ENCODE data around the gene DNMT3L.

DNA sequence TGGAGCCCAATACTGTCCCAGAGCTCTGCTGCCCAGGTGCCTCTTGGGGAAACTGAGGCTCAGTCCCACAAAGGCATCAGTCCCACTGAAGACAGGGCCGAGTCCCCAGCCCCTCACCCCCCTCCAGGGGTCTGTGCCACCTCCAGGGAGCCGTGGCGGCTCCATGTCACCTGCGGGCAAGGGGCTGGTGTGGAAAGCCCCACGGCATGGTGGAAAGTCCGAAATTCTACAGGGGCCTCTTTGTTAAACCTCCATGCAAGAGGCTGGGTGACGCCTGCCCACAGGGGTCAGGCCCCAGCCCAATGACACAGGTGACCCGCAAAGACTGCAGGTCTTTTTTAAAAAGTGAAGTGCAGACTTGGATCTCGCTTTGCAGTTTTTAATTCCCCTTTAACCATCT is 20.7 kb upstream of the DNMT3L start:
- TF ChIP-seq CTCF (IDR thresholded peaks at IDR 0.05): no peak
- TF ChIP-seq POLR2A (IDR thresholded peaks at IDR 0.05): no peak

All from Peyer's patch (tissue), 4 donors.